GM19035 (cell line): Measurements from ENCODE around the gene KIF17.
"Not testable (repeated sequence)": the region's sequence is repeated elsewhere in the genome, so short reads cannot be mapped to it uniquely, and the experiment has no call there.

Experiments used
- ATAC-seq: cut with Tn5 transposase; IDR thresholded peaks from one replicate; pipeline ENCODE4 v1.9.1; 2021; ENCODE audit not compliant: unreplicated experiment

KIF17 gene

GRCh38 chr1:20727746-20728316 lies 10.0 kb upstream of the KIF17 start:
- no peak for ATAC-seq

- ATAC-seq: no peak
These were observed 9.3 kb upstream of the KIF17 start for GRCh38 chr1:20726932-20727745.

- ATAC-seq: no peak
These were observed 8.5 kb upstream of the KIF17 start for GRCh38 chr1:20726118-20726911.

GRCh38 chr1:20725189-20726117 lies 7.6 kb upstream of the KIF17 start:
- ATAC-seq: no peak

- ATAC-seq: no peak
These were observed 6.8 kb upstream of the KIF17 start for GRCh38 chr1:20724364-20725188.

GRCh38 chr1:20723537-20724363 lies 5.9 kb upstream of the KIF17 start:
- ATAC-seq: no peak

GRCh38 chr1:20723159-20723536 lies 5.3 kb upstream of the KIF17 start:
- ATAC-seq: no peak

GRCh38 chr1:20721117-20722061 lies 3.6 kb upstream of the KIF17 start:
- no peak for ATAC-seq

GRCh38 chr1:20720631-20721091 lies 2.9 kb upstream of the KIF17 start:
- no peak for ATAC-seq

- no peak for ATAC-seq
These were observed 2.2 kb upstream of the KIF17 start for GRCh38 chr1:20719871-20720620.

GRCh38 chr1:20719261-20719660 lies 1.5 kb upstream of the KIF17 start:
- no peak for ATAC-seq

- not testable (repeated sequence) for ATAC-seq
These were observed 606 bp upstream of the KIF17 start for GRCh38 chr1:20718343-20718882.

GRCh38 chr1:20716232-20716631 lies 1.6 kb downstream of the KIF17 start:
- no peak for ATAC-seq

GRCh38 chr1:20715406-20715805 lies 2.4 kb downstream of the KIF17 start:
- ATAC-seq: no peak

- ATAC-seq: no peak
These were observed 4.4 kb downstream of the KIF17 start for GRCh38 chr1:20713440-20713839.

GRCh38 chr1:20712215-20712577 lies 5.6 kb downstream of the KIF17 start:
- ATAC-seq: no peak
